Neuron (in vitro differentiated cells): ENCODE results near the gene BRD1.

Experiments used
- H2AFZ ChIP-seq: one replicate; pipeline ENCODE4 v1.6.1; 2013; ENCODE audit warnings: low read depth, mild to moderate bottlenecking, inconsistent platforms, low read length, moderate library complexity
- H3K27me3 ChIP-seq: one replicate; pipeline ENCODE4 v1.6.1; 2013; ENCODE audit warnings: low read length; ENCODE audit not compliant: insufficient read depth
- H3K36me3 ChIP-seq: one replicate; pipeline ENCODE4 v1.6.1; 2013; ENCODE audit warnings: low read length; ENCODE audit not compliant: insufficient read depth
- H3K4me1 ChIP-seq: one replicate; pipeline ENCODE4 v1.6.1; 2013; ENCODE audit warnings: low read length; ENCODE audit not compliant: insufficient read depth
- H3K4me3 ChIP-seq: 2 replicates; pipeline ENCODE4 v1.5.1; 2013; ENCODE audit warnings: mild to moderate bottlenecking, low read length, moderate library complexity
- H3K9me3 ChIP-seq: one replicate; pipeline ENCODE4 v1.6.1; 2013; ENCODE audit warnings: low read length

BRD1 gene

DNA sequence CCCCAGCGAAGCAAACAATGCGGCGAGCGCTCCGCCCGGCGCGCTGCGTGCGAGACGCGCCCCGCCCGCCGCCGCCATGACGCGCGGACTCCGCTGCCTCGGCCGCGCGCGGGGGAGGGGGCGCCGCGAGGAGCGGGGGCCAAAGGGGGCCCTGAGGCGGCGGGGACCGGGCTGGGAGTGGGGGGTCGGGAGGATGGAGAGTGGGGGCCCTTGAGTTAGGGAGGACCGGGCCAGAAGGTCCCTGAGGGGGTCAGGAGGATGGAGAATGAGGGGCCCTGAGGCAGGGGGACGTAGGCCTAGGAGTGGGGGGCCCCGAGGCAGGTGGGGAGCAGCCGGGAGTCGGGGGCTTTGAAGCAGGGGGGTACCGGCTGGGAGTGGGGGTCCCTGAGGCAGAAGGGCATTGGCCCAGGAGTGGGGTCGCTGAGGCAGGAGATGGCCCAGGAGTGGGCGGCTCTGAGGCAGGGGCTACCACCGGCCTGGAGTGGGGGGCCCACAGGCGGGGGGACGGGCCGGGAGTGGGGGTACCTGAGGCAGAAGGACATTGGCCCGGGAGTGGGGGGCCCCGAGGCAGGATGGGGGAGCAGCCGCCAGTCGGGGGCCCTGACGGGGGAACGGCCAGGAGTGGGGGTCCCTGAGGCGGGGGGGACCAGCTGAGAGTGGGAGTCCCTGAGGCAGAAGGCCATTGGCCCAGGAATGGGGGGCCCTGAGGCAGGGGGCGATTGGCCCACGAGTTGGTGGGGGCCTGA, at the start of gene BRD1:
Gene BRD1 (minus strand): TSS at position 21 of the 746 bp plus-strand sequence. CDS start 3,556 bp downstream, outside the sequence.
- H3K9me3 ChIP-seq = peaks cover 33% of the 10 kb centered on the region
- peaks cover 16% of the 10 kb centered on the region for H3K4me1 ChIP-seq
- H2AFZ ChIP-seq = peak within 1 kb of the TSS; percentile 78
- peak within 1 kb of the TSS; percentile 93 for H3K4me3 ChIP-seq
- no peaks in the 10 kb centered on the region for H3K27me3 ChIP-seq
- H3K36me3 ChIP-seq = peaks cover 26% of the 10 kb centered on the region

DNA sequence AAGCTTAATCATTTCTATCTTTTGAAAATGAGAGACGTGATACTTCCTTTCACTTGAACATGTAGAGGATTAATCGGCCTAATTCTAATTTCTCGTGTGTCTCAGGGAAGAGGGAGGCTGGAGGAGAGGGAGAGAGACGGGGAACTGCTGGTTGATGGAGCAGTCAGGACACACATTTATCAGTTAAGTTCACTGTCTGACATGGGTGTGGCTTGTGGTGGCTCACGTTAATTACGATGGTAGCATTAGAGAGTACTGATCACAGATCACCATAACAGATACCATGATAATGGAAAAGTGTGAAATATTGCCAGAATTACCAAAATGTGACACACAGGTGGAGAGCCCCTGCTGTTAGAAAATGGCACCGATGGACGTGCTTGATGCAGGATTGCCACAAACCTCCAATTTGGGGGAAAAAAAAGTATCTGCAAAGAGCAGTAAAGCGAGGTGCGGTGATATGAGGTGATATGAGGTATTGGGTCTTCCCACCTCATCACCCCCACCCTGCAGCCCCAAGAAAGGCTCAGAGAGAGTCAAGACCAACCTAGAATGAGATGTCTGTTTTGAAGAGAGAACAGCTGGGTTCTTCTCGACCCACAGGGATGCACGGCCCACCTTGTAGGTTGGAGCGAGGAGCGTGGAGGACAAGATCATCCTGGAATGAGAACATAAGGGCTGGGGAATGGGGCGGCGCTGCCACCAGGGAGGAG, 45.7 kb upstream of the BRD1 start:
- Histone ChIP-seq H2AFZ (no peak overlapping the region), H3K36me3 (peaks cover 27% of the 10 kb centered on the region), H3K4me3 (no peak overlapping the region), H3K27me3 (no peaks in the 10 kb centered on the region), H3K4me1 (no peaks in the 10 kb centered on the region), H3K9me3 (peaks cover 31% of the 10 kb centered on the region)

DNA sequence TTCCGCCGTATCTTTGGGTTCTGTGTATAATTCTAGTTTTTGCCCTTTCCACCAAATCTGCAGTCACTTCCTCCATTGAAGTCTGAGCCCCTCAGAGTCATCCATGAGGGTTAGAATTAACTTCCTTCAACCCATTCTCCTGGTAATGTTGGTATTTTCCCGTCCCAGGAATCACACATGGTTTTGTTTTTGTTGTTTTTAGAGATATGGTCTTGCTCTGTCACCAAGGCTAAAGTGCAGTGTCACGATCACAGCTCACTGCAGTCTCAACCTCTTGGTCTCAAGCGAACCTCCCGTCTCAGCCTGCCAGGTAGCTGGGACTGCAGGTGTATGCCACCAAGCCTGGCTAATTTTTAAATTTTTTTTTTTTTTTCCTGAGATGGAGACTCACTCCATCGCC, 44.7 kb upstream of the BRD1 start:
- Histone ChIP-seq H3K36me3 (peaks cover 20% of the 10 kb centered on the region), H3K4me1 (no peaks in the 10 kb centered on the region), H2AFZ (no peak overlapping the region), H3K4me3 (no peak overlapping the region), H3K27me3 (no peaks in the 10 kb centered on the region), H3K9me3 (peaks cover 31% of the 10 kb centered on the region)

DNA sequence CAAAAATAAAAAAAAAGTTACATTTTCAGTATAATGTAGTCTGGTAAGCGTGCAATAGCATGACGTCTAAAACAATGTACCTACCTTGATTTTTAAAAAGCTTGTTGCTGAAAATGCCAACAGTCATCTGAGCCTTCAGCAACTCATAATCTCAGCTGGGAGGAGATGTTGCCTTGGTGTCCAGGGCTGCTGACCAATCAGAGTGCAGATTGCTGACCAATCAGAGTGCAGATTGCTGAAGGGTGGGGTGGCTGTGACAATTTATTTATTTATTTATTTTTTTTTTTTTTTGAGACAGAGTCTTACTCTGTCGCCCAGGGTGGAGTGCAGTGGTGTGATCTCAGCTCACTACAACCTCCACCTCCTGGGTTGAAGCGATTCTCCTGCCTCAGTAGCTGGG, 43.8 kb upstream of the BRD1 start:
- Histone ChIP-seq H3K4me3 (no peak overlapping the region), H3K9me3 (peaks cover 34% of the 10 kb centered on the region), H2AFZ (no peak overlapping the region), H3K36me3 (peaks cover 20% of the 10 kb centered on the region), H3K27me3 (no peaks in the 10 kb centered on the region), H3K4me1 (no peaks in the 10 kb centered on the region)

DNA sequence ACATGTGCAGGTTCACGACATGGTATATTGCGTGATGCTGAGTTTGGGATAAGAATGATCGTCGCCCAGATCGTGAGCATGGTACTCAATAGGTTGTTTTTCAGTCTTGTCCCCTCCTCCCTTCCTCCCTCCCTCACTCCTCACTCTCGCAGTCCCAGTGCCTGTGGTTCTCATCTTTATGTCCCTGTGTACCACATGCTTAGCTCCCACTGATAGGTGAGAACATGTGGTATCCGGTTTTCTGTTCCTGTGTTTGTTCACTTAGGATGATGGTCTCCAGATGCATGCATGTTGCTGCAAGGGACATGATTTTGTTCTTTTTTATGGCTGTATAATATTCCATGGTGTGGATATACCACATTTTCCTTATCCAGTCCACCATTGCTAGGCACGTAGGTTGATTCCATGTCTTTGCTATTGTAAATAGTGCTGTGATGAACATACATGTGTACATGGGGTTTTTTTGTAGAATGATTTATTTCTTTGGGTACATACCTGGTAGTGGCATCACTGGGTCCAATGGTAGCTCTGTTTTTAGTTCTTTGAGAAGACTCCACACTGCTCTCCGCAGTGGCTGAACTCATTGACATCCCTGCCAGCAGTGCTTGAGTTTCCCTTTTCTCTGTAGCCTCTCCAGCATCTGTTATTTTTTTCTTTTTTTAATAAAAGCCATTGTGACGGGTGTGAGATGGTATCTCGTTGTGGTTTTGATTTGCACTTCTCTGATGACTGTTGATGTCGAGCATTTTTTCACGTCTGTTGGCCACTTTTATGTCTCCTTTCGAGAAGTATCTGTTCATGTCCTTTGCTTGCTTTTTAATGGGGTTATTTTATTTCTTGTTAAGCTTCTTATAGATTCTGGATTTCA, 42.4 kb upstream of the BRD1 start:
- Histone ChIP-seq H2AFZ (no peak overlapping the region), H3K9me3 (peaks cover 38% of the 10 kb centered on the region), H3K27me3 (no peaks in the 10 kb centered on the region), H3K36me3 (peaks cover 15% of the 10 kb centered on the region), H3K4me1 (no peaks in the 10 kb centered on the region), H3K4me3 (no peak overlapping the region)

DNA sequence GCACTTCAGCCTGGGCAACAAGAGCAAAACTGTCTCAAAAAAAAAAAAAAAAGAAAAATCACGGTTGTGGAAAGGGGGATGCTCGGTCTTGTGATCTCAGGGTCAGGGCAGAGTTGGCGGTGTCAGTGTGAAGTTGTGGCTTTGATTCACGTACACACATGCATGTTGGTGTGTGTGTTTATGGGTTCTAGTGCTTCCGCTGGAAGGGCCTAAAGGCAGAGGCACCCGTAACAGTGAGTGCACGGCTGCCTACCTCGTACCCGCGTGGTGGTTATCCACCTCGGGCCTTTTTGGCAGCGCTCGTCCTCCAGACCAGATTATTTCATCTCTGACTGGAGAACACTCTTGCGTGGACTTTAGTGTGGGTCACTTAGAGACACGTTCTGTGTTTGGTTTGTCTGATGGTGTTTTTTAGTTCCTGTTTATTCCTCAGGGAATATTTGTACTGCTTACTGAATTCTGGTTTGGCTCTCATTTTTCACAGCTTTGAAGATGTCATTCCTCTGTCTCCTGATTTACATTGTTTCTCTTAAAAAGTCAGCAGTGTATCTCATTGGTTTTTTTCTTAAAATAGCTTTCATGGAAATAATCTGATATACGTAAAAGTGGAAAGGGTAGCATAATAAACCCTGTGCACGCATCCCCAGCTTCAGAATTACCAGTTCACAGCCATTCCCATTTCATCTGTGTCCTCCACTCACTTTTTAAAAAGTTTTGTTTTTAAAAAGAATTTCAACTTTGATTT, 41.6 kb upstream of the BRD1 start:
- Histone ChIP-seq H3K4me3 (no peak overlapping the region), H3K9me3 (peaks cover 40% of the 10 kb centered on the region)

DNA sequence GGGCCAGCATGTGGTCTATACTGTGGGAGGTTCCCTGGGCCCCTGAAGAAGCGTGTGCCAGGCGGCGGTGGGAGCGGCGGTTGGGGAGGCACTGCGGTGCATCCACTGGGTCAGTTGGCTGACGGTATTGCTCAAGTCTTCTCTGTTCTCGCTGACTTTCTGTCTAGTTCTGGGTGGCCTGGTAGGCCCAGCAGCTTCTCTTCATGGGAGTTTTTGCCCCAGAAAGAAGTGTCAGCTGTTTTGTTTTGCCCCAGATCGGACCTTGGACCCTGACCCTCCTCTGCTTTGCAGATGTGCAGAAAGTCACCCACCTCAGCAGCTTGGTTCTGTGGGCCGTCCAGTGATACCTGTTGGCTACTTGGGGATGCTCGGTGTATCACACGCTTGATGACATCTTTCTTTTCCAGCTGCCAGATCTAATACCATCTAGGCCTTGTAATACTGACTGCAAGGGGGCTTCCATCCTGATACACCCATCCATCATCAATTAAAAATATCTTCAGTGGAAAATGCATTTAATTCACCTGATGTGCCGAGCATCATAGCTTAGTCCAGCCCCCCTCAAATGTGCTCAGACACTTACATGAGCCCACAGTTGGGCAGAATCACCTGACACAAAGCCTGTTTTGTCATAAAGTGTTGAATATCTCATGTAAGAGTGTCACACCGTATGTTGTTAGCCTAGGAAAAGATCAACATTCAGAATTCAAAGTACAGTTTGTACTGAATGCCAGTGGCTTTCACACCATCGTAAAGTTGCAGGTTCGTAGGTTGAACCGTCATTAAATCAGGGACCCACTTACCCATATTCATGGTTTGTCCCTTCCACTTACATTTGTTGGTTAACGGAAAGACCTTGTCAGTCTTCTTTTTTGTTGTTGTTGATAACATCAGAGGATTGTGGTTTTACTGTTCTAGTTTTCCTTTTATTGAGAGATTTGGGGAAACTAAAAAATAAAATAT, 39.9 kb upstream of the BRD1 start:
- H2AFZ ChIP-seq = no peak overlapping the region
- H3K9me3 ChIP-seq = peaks cover 36% of the 10 kb centered on the region
- no peaks in the 10 kb centered on the region for H3K27me3 ChIP-seq
- H3K4me1 ChIP-seq = no peaks in the 10 kb centered on the region
- H3K4me3 ChIP-seq = no peak overlapping the region
- H3K36me3 ChIP-seq = peaks cover 6% of the 10 kb centered on the region

More for the DNA sequence above, 41.6 kb upstream of the BRD1 start:
- H2AFZ ChIP-seq = no peak overlapping the region
- H3K4me1 ChIP-seq = no peaks in the 10 kb centered on the region
- no peaks in the 10 kb centered on the region for H3K27me3 ChIP-seq
- H3K36me3 ChIP-seq = peaks cover 15% of the 10 kb centered on the region

DNA sequence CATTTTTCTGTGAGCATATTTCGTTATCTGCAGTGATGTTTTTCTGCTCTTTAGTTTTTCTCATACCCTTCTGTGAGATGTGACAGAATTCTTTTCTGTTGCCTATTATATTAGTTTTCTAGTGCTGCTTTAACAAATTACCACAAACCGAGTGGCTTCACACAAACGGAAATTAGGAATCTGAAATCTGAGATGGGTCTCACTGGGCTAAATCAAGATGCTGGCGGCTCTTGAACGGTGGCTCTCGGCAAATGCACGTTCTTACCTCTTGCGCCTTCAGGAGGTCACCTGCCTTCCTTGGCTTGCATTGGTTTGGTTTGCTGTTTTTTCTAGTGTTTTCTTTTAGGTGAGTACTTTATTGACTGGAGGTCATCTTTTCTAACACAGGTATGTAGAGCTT, 39.0 kb upstream of the BRD1 start:
- no peak overlapping the region for H2AFZ ChIP-seq
- no peaks in the 10 kb centered on the region for H3K4me1 ChIP-seq
- H3K27me3 ChIP-seq = no peaks in the 10 kb centered on the region
- H3K36me3 ChIP-seq = peaks cover 6% of the 10 kb centered on the region
- H3K9me3 ChIP-seq = peaks cover 36% of the 10 kb centered on the region
- no peak overlapping the region for H3K4me3 ChIP-seq

DNA sequence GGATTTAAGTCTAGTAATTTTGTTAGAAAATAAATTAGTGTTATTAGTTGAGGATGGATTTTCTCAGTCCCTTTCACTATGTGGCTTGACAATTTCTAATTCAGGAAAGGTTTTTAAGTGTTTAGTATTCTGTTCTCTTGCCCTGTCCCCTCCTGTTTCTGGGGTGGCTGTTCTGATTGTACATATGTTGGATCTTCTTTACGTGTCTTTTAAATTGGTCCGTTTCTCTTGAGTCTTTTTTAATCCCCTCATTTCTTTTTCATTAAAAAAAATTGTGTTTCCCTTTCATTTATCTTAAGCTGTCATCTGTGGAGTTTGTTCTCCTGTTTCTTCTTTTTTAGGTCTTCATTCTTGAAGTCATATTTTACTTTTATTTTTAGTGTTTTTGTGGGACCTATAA, 38.5 kb upstream of the BRD1 start:
- Histone ChIP-seq H2AFZ (no peak overlapping the region), H3K4me3 (no peak overlapping the region), H3K27me3 (no peaks in the 10 kb centered on the region), H3K4me1 (no peaks in the 10 kb centered on the region), H3K9me3 (peaks cover 36% of the 10 kb centered on the region), H3K36me3 (peaks cover 6% of the 10 kb centered on the region)

DNA sequence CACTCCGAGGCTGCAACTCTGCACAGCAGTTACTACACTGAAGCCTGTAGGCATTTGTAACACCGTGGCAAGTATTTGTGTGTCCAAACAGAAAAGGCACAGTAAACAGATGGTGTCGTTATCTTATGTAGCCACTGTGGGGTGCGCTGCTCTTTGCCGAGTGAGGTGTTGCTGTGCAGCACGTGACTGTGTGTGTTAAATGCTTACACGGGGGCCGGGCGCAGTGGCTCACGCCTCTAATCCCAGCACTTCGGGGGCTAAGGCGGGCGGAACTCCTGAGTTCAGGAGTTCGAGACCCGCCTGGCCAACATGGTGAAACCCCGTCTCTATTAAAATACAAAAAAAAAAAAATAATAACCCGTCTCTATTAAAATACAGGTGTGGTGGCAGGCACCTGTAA, 37.5 kb upstream of the BRD1 start:
- Histone ChIP-seq H3K27me3 (no peaks in the 10 kb centered on the region), H3K36me3 (peaks cover 6% of the 10 kb centered on the region), H3K4me3 (no peak overlapping the region), H3K4me1 (no peaks in the 10 kb centered on the region), H3K9me3 (peaks cover 36% of the 10 kb centered on the region), H2AFZ (no peak overlapping the region)

DNA sequence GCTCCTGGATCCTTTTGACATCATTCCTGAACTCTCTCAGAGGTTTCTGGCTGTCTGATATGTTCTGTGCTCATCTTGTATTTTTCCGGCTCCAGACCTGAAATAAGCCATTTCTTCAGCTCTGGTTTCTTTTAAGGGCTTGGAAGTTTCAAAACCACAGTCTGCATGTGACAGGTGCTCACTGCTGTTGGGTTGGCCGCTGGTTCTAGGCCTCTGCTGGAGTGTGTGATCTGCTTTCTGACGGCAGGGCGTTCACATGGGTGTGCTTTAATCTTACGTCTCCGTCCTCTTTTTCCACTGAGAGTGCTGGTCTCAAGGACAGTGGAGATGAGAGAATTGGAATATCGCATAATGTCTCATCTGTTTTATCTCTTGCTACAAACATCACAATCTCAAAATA, 36.3 kb upstream of the BRD1 start:
- Histone ChIP-seq H3K27me3 (no peaks in the 10 kb centered on the region), H3K4me1 (no peaks in the 10 kb centered on the region), H3K9me3 (peaks cover 29% of the 10 kb centered on the region), H3K4me3 (no peak overlapping the region), H3K36me3 (peaks cover 6% of the 10 kb centered on the region), H2AFZ (no peak overlapping the region)

DNA sequence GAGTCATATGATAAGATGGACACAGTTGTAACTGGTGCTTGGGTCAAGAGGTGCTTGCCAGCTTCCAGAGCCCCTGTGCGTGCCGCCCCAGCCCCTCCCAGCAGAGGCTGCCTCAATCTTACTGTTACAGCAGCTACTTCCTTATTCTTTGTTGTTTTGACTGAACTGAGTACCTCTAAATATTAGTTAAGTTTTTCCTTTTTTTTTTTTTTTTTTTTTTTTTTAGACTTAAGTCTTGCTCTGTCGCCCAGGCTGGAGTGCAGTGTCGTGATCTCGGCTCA, 34.8 kb upstream of the BRD1 start:
- no peak overlapping the region for H3K4me3 ChIP-seq
- no peaks in the 10 kb centered on the region for H3K27me3 ChIP-seq
- H3K9me3 ChIP-seq = peaks cover 29% of the 10 kb centered on the region
- peaks cover 4% of the 10 kb centered on the region for H3K36me3 ChIP-seq
- H2AFZ ChIP-seq = no peak overlapping the region
- H3K4me1 ChIP-seq = no peaks in the 10 kb centered on the region
